Upper lobe of left lung (tissue), 6 donors: ENCODE results near the gene CADPS. TPM values are rescaled to one million over a fixed set of nuclear protein-coding genes. Genes with fewer than 3 reads are reported as not detected.

Experiments used
- ATAC-seq, 2 donors: fragments of 200-7000 bp; cut with Tn5 transposase; one replicate each; pipeline ENCODE4 v1.9.1; 2022; ENCODE audit warnings: mild to moderate bottlenecking in 2 of 2, moderate library complexity in 2 of 2; ENCODE audit not compliant: low FRiP score in 2 of 2
- DNase-seq, 2 donors: peaks; one replicate each; pipeline ENCODE4 v3.0.0-alpha.2; 2019 to 2020
- H3K27ac ChIP-seq, 4 donors: fragments of 200-600 bp; sonication (generic); one replicate each; pipeline ENCODE4 v1.5.1; 2016 to 2019
- H3K27me3 ChIP-seq, 4 donors: fragments of 200-600 bp; sonication (generic); one replicate each; pipeline ENCODE4 v1.5.1; 2017 to 2019
- H3K36me3 ChIP-seq, 4 donors: fragments of 200-600 bp; sonication (generic); one replicate each; pipeline ENCODE4 v1.5.1; 2016 to 2019
- H3K4me1 ChIP-seq, 4 donors: fragments of 200-600 bp; sonication (generic); one replicate each; pipeline ENCODE4 v1.5.1; 2018 to 2019
- H3K4me3 ChIP-seq, 4 donors: fragments of 200-600 bp; sonication (generic); one replicate each; pipeline ENCODE4 v1.5.1; 2017 to 2019; ENCODE audit warnings: mild to moderate bottlenecking in 2 of 4, moderate library complexity in 1 of 4
- H3K9me3 ChIP-seq, 4 donors: fragments of 200-600 bp; sonication (generic); one replicate each; pipeline ENCODE4 v1.5.1; 2018 to 2019
- CTCF ChIP-seq, 6 experiments: fragments of 450-650 bp in 4 of 6; fragments of 200-600 bp in 2 of 6; sonication (generic) in 2 of 6; IDR thresholded peaks; one replicate each; pipeline ENCODE4 v1.5.1; 2016 to 2019; ENCODE audit warnings: antibody characterized with exemption in 6 of 6
- EP300 ChIP-seq, 4 donors: sonication (generic); formaldehyde crosslinking; IDR thresholded peaks; one replicate each; pipeline ENCODE4 v1.5.1; 2017; ENCODE audit warnings: antibody characterized with exemption in 4 of 4, control low read depth in 2 of 4
- POLR2A ChIP-seq, 4 donors: fragments of 450-650 bp; IDR thresholded peaks; one replicate each; pipeline ENCODE4 v1.5.1; 2016 to 2017; ENCODE audit warnings: antibody characterized with exemption in 4 of 4, mild to moderate bottlenecking in 2 of 4
- POLR2AphosphoS5 ChIP-seq, 2 donors: sonication (generic); formaldehyde crosslinking; IDR thresholded peaks; one replicate each; pipeline ENCODE4 v1.5.1; 2017; ENCODE audit warnings: antibody characterized with exemption in 2 of 2
- WGBS, 2 donors: methylation state at CpG; one replicate each; pipeline ENCODE4 v1.1.5; 2017 to 2018; 5-methylcytosine and 5-hydroxymethylcytosine counted together
- total RNA-seq, 6 donors: library from RNA; depleted of rRNA in 4 of 6; stranded (reverse); fragments of >200 nt in 4 of 6; gene quantifications; one replicate each; pipeline versions ENCODE4 v1.1.0 to v1.2.1, GENCODE V29; 2016 to 2021
- donor health status: DM: no; HTN: no; CAD: no; lungs with moderate emphysema.
- donor health status: DM: no; HTN: yes; CAD: no; lungs with severe emphysema.

Gene CADPS
- total RNA-seq, 6 donors from 2014 or later, result 0.29 to 1.5 (median 1.2) TPM; not detected in 3

GRCh38 chr3:62445275-62445674 lies 429.9 kb downstream of the CADPS start:
- peak overlapping the region in 2 of 4 donors; percentile 18 to 23 for H3K4me3 ChIP-seq

DNA sequence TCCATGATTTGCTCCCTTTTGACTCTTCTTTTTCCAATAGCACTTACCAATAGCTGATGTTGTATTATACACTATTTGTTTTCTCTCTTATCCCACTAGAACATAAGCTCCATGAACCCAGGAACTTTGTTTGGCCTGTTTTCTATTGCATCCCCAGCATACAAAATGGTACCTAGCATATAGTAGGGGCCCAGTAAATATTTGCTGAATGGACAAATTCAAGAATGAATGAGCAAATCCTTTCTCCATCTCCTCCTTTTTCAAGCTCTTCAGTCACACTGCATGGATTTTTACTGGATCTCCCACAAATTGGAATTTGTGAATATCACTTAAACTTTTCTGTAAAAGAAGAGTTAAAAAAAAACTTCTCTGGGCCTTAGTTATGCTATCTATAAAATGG lies 435.2 kb downstream of the CADPS start:
- H3K4me3 ChIP-seq, result no peak overlapping the region
- DNase-seq (no peak), ATAC-seq (no peak)
- no peaks in the 10 kb centered on the region for H3K9me3 ChIP-seq
- no peaks in the 10 kb centered on the region for H3K27me3 ChIP-seq
- no peaks in the 10 kb centered on the region for H3K36me3 ChIP-seq
- H3K27ac ChIP-seq, result no peak overlapping the region
- no peak for TF ChIP-seq CTCF (IDR thresholded peaks at IDR 0.05)
- TF ChIP-seq POLR2A (IDR thresholded peaks at IDR 0.05), result no peak
- no peak for TF ChIP-seq EP300 (IDR thresholded peaks at IDR 0.05)
- no peak for TF ChIP-seq POLR2AphosphoS5 (IDR thresholded peaks at IDR 0.05)
- H3K4me1 ChIP-seq, result no peaks in the 10 kb centered on the region

More at GRCh38 chr3:62445275-62445674, 429.9 kb downstream of the CADPS start:
- Histone ChIP-seq H3K27ac (no peak overlapping the region), H3K36me3 (no peaks in the 10 kb centered on the region), H3K27me3 (no peaks in the 10 kb centered on the region), H3K4me1 (peaks cover 0 to 3% (median 0%) of the 10 kb centered on the region in 4 donors), H3K9me3 (no peaks in the 10 kb centered on the region)
- TF ChIP-seq CTCF (IDR thresholded peaks at IDR 0.05) (no peak), EP300 (IDR thresholded peaks at IDR 0.05) (no peak), POLR2AphosphoS5 (IDR thresholded peaks at IDR 0.05) (no peak), POLR2A (IDR thresholded peaks at IDR 0.05) (no peak)
- WGBS, 2 donors, result 0 to 4% methylated on average over 1 of the region's 1 CpG
- DNase-seq (no peak), ATAC-seq (no peak)

- no peak overlapping the region for H3K27ac ChIP-seq
- no peaks in the 10 kb centered on the region for H3K36me3 ChIP-seq
- H3K27me3 ChIP-seq, result no peaks in the 10 kb centered on the region
- no peak for DNase-seq
- no peaks in the 10 kb centered on the region for H3K9me3 ChIP-seq
- no peak overlapping the region for H3K4me3 ChIP-seq
- TF ChIP-seq POLR2AphosphoS5 (IDR thresholded peaks at IDR 0.05) (no peak), EP300 (IDR thresholded peaks at IDR 0.05) (no peak)
- H3K4me1 ChIP-seq, result no peaks in the 10 kb centered on the region
- ATAC-seq, result no peak
- 47 to 56% methylated on average over 5 of the region's 5 CpGs for WGBS, 2 donors
Measured at GRCh38 chr3:62439176-62439813, 435.9 kb downstream of the CADPS start.

- no peaks in the 10 kb centered on the region for H3K9me3 ChIP-seq
- H3K27ac ChIP-seq, result no peak overlapping the region
- no peaks in the 10 kb centered on the region for H3K4me1 ChIP-seq
- DNase-seq, result no peak
- no peaks in the 10 kb centered on the region for H3K36me3 ChIP-seq
- 77 to 79% methylated on average over 7 of the region's 7 CpGs for WGBS, 2 donors
- TF ChIP-seq EP300 (IDR thresholded peaks at IDR 0.05), result no peak
- TF ChIP-seq POLR2A (IDR thresholded peaks at IDR 0.05), result no peak
- TF ChIP-seq CTCF (IDR thresholded peaks at IDR 0.05), result no peak
- no peak for TF ChIP-seq POLR2AphosphoS5 (IDR thresholded peaks at IDR 0.05)
- no peaks in the 10 kb centered on the region for H3K27me3 ChIP-seq
- ATAC-seq, result no peak
- H3K4me3 ChIP-seq, result no peak overlapping the region
Measured at GRCh38 chr3:62436785-62437184, 438.4 kb downstream of the CADPS start.

DNA sequence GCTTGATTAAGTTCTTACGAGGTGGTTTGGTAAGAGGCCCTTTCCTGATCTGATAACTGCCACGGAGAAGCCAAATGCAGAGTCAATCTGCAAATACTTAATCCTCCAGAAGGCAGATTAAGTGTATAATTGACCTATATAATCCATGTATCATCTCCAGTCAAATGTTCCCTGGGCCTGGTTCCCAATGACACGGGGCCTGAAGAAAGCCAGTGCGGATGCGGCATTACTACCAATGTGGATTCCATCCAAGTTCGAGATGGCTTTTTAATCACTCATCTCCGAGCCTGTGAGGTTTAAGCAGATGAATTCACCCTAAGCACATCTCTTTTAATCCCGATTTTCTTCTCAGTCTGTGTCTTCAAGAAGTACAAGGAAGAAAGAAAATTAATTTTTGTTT lies 441.8 kb downstream of the CADPS start:
- DNase-seq (no peak), ATAC-seq (no peak)
- Histone ChIP-seq H3K36me3 (no peaks in the 10 kb centered on the region), H3K27me3 (no peaks in the 10 kb centered on the region), H3K4me1 (no peaks in the 10 kb centered on the region), H3K9me3 (no peaks in the 10 kb centered on the region), H3K4me3 (no peak overlapping the region), H3K27ac (no peak overlapping the region)
- TF ChIP-seq EP300 (IDR thresholded peaks at IDR 0.05), result no peak
- 72 to 73% methylated on average over 8 of the region's 8 CpGs for WGBS, 2 donors

DNA sequence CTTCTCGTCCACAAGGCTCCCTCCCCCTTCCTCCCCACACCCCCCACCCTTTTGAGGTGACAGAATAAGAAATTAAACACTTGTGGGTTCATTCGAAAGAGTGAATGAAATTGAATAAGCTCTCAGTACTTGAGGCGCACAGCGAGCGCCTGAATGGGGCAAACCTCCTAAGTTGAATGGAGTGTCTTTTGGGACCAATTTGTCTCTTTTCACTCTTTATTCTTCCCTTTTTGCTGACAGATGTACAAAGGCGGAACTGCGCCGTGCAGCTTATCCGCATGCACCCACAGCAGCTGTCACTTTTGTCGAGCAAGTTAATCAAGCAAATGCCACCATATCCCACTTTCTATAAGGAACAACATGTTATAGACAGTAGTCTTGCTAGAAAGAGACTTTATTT lies 454.0 kb downstream of the CADPS start:
- WGBS, 2 donors, result 80 to 83% methylated on average over 10 of the region's 10 CpGs
- Histone ChIP-seq H3K9me3 (no peaks in the 10 kb centered on the region), H3K27me3 (no peaks in the 10 kb centered on the region), H3K4me3 (no peak overlapping the region), H3K36me3 (no peaks in the 10 kb centered on the region), H3K4me1 (no peaks in the 10 kb centered on the region), H3K27ac (no peak overlapping the region)
- DNase-seq, result no peak
- TF ChIP-seq EP300 (IDR thresholded peaks at IDR 0.05), result no peak
- no peak for TF ChIP-seq POLR2A (IDR thresholded peaks at IDR 0.05)
- ATAC-seq, result no peak
